Panc1 (cell line): ENCODE measurements around the gene KIF1C.

Experiments
- CTCF ChIP-seq: fragments of 450-650 bp; IDR thresholded peaks from 2 replicates; pipeline ENCODE4 v1.5.1; 2017; ENCODE audit warnings: mild to moderate bottlenecking
- POLR2AphosphoS5 ChIP-seq: IDR thresholded peaks from 2 replicates; pipeline ENCODE4 v1.6.1; 2012; ENCODE audit warnings: mild to moderate bottlenecking, low read depth, low read length, moderate library complexity

GRCh38 chr17:4969551-4970173 is 28.1 kb upstream of the KIF1C start:
- TF ChIP-seq CTCF (no peak), POLR2AphosphoS5 (no peak)
